ENCODE data around the gene OTUB2.
"Not testable (repeated sequence)": the region's sequence is repeated elsewhere in the genome, so short reads cannot be mapped to it uniquely, and the experiment has no call there.

The OTUB2 gene

DNA sequence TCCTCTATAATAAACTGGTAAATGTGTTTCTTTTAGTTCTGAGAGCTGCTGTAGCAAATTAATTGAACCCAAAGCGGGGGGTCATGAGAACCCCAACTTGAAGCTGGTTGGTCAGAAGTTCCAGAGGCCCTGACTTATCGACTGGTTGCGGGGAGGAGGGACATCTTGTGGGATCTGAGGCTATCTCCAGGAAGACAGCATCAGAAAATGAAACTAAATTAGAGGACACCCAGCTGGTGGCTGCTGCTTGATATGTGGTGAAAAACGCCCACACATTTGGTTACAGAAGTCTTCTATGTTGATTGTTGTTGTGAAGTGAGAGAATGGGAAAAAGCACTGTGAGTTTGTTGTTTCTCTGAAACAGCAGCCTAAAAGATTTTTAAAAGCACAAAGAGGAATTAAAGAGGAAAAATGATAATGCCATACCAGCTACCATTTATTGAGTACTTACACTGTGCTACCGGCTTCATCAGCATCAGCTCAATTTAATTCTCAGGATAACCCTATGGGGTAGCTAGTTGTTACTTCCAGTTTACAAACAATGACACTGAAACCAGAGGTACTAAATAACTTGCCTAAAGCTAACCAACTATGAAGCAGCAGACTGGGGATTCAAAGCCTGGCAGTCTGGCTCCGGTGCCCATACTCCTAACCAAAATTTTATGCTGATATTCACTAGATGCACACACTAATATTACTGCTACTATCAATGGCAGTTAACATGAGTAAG, 30.6 kb downstream of the OTUB2 start:
- DNase-seq (ENCODE audit: low read depth, low spot score), result no peak

GRCh38 chr14:94058128-94058673, 32.1 kb downstream of the OTUB2 start:
- DNase-seq (ENCODE audit: low read depth, low spot score), result no peak

GRCh38 chr14:94058674-94059138, 32.6 kb downstream of the OTUB2 start:
- no peak for DNase-seq (ENCODE audit: low read depth, low spot score)

GRCh38 chr14:94059998-94060397, 33.9 kb downstream of the OTUB2 start:
- DNase-seq (ENCODE audit: low read depth, low spot score), result no peak

GRCh38 chr14:94062344-94062940, 36.3 kb downstream of the OTUB2 start:
- no peak for DNase-seq (ENCODE audit: low read depth, low spot score)

DNA sequence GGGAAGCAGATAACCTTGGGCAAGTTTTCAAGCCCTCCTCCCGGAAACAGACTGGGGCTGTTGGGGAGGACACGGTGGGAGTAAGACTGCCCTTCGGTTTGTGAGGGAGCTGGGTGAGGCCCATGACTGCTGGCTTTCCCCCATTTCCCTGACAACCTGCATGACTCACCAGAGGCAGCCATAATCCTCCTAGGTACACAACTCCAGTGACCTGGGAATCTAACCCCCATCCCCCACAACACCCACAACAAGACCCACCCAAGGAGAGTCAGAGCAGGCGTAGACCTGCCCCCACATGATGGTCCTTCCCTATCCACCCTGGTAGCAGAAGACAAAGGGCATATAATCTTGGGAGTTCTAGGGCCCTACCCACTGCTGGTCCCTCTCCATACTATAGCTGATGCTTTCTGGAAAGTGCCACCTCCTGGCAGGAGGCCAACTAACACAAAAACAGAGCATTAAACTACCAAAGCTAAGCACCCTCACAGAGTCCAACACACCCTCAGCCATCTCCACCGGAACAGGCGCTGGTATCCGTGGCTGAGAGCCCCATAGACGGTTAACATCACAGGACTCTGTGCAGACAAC, 40.0 kb downstream of the OTUB2 start:
- DNase-seq (ENCODE audit: low read depth, low spot score), result no peak

- not testable (repeated sequence) for DNase-seq (ENCODE audit: low read depth, low spot score)
These were observed 45.9 kb downstream of the OTUB2 start for GRCh38 chr14:94072076-94072475.

- DNase-seq (ENCODE audit: low read depth, low spot score), result no peak
These were observed 48.4 kb downstream of the OTUB2 start for GRCh38 chr14:94074534-94074933.

- no peak for DNase-seq (ENCODE audit: low read depth, low spot score)
These were observed 48.9 kb downstream of the OTUB2 start for GRCh38 chr14:94075008-94075407.

- no peak for DNase-seq (ENCODE audit: low read depth, low spot score)
These were observed 51.1 kb downstream of the OTUB2 start for GRCh38 chr14:94077111-94077821.

- no peak for DNase-seq (ENCODE audit: low read depth, low spot score)
These were observed 51.7 kb downstream of the OTUB2 start for GRCh38 chr14:94077823-94078222.

DNA sequence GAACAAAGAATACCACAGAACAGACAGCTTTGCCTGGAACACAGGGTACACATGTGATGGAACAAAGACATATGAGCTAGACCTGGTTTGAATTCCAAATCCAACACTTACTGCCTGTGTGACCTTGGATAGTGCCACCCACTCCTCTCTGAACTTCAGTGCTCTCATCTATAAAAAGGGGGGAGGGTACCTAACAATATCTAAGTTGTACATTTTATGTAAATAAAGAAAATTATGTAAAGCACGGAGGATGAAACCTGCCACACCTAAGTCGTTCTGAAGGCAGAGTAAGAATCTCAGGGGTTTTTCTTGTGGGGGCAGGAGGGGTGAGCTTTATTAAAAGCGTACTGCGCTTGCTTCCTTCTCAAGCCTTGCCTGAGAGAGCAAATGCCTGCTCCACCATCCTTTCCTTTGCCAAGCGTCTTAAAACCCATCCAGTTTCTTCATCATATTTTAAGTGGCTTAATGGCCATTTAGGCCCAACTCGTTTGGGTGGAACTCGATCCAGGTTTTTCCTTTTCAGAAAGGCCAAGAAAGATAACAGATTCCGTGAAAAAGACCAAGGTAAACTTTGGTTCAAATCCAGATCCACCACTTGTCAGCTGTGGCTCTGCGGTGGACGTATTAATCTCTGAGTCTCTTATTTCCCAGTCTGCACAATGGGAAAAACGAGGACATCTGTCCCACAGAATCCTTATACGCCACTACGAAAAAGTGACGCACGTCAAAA, 53.9 kb downstream of the OTUB2 start:
- no peak for DNase-seq (ENCODE audit: low read depth, low spot score)

DNA sequence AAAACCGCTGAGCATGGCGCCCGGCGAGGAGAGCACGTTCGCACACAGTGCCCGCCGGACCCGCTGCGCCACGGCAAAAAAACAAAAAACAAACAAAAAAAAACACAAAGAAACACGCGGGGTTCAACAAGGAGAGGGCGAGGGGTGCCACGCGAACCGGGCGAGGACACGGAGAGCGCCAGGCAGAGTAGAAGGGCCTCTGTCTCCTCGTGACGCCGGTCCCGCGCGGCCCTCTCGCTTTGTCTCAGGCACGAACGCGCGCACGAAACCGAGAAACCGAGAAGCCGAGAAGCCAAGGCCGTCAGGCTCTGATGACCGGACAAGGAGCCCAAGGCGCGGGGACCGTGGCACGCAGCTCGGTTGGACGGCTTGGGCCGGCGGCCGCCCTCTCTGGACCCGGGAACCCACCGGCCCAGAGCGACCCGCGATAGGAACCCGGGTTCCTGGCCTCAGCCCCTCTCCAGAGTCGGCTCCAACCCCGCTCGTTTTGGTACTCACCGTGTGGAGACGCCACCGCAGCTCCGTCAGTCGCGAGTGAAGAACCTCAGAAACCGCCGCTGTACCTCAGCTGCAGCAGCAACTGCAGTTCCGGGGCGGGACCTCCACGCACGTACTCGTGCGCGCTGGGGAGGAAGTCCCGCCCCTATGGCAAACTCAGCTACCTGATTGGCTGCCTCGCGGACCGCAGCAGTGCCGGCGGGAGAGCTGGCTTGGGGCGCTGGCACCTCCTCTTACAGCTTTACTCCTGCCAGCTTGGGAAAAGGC, 54.7 kb downstream of the OTUB2 start, which contains the start of the genes DDX24 and IFI27L1:
TSS of gene DDX24 (minus strand) at position 582 of the 765 bp plus-strand sequence. CDS start 1,460 bp downstream, outside the sequence.
TSS of gene IFI27L1 (plus strand) at position 690 of the 765 bp plus-strand sequence. CDS start 15,628 bp downstream, outside the sequence.
- DNase-seq (ENCODE audit: low read depth, low spot score), result peak; percentile 93

GRCh38 chr14:94081386-94081820, 55.3 kb downstream of the OTUB2 start:
- no peak for DNase-seq (ENCODE audit: low read depth, low spot score)

- DNase-seq (ENCODE audit: low read depth, low spot score), result no peak
These were observed 61.8 kb downstream of the OTUB2 start for GRCh38 chr14:94087891-94088290.

- DNase-seq (ENCODE audit: low read depth, low spot score), result no peak
These were observed 62.4 kb downstream of the OTUB2 start for GRCh38 chr14:94088516-94088915.

DNA sequence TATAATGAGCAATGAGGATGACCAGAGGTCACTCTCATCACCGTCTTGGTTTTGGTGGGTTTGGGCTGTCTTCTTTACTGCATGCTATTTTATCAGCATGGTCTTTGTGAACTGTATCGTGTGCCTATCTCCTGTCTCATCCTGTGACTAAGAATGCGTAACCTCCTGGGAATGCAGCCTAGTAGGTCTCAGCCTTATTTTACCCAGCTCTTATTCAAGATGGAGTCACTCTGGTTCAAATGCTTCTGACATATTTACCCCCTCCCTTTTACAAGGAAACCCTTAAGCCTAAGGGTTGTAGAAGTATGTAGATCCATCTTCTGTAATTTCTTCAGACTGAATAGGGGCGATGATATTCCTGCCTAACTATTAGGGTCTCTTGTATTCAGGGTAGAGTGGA, 63.3 kb downstream of the OTUB2 start:
- DNase-seq (ENCODE audit: low read depth, low spot score), result no peak

DNA sequence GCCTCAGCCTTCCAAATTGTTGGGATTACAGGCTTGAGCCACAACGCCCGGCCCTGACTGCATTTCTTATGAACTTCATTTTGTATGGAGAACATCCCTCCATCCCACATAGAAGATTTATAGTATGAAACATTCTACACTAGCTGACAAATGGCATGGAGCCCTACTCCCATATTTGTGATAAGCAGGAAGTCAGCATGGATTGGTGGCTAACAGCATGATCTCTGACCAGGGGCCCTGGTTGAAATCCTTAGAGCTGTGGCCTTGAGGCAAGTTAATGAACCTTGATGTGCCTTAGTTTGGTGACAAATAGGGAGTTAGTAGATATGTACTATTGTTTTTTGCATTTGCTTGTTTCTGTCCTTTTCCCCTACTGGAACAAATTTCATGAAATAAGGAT, 67.3 kb downstream of the OTUB2 start:
- no peak for DNase-seq (ENCODE audit: low read depth, low spot score)

DNA sequence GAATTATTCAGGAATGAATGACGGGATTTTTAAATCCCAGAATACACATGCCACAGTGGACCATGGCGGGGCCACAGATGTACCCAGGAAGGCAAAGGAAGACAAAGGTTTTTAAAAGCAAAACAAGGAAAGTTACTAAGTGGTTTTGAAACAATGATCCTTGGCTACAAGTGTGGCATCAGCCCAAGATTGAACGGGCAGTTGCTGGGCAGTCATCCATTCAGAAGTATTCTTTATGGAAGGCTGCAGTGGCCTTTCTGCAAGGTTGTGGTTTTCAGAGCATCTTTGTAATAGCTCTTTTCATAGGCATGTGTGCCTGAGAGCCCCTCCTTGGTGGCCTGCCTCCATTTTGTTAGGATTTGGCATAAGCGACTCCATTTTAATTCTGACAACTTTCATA, 71.0 kb downstream of the OTUB2 start:
- no peak for DNase-seq (ENCODE audit: low read depth, low spot score)

Data from activated naive CD8-positive, alpha-beta T cell treated with anti-CD3 and anti-CD28 coated beads, Interleukin-2, amount 50 U/mL, for 16 hours (primary cell).